B cell (primary cell): Measurements from ENCODE around the gene DEAF1. TPM values are rescaled to one million over a fixed set of nuclear protein-coding genes. Genes with fewer than 3 reads are reported as not detected.

Experiments used
- ATAC-seq: fragments of 200-7000 bp; cut with Tn5 transposase; one replicate; pipeline ENCODE4 v1.10.0; 2021; ENCODE audit warnings: low read depth, mild to moderate bottlenecking, moderate number of reproducible peaks, moderate library complexity
- CTCF ChIA-PET: fragments of 350-600 bp; sonication (Branson Sonifier 250); formaldehyde crosslinking; loops from one replicate; lab custom pipeline; 2021; ENCODE audit warnings: antibody characterized with exemption, inconsistent platforms; lab: Charles Lee
- POLR2A ChIA-PET: fragments of 350-600 bp; sonication (Branson Sonifier 250); formaldehyde crosslinking; loops from one replicate; lab custom pipeline; 2021; ENCODE audit warnings: antibody characterized with exemption; lab: Charles Lee
- DNase-seq: peaks from one replicate; pipeline ENCODE4 v3.0.0; 2013
- H2AFZ ChIP-seq: 2 replicates; pipeline ENCODE4 v1.6.1; 2012; ENCODE audit warnings: mild to moderate bottlenecking, low read depth, low read length; ENCODE audit not compliant: insufficient read depth, poor library complexity, severe bottlenecking
- H3K27ac ChIP-seq, 2 donors: 1 replicate in 1 of 2; 2 replicates in 1 of 2; pipeline ENCODE4 v1.5.1; 2012 to 2013; ENCODE audit warnings: low read length in 2 of 2, mild to moderate bottlenecking in 2 of 2, moderate library complexity in 1 of 2
- H3K27me3 ChIP-seq, 4 experiments: fragments of 200-600 bp in 1 of 4; sonication (generic) in 1 of 4; replicated peaks in 1 of 4; 1 replicate in 2 of 4; 2 replicates in 2 of 4; pipeline versions ENCODE4 v1.6.1 to v1.7.0; 2013 to 2016; ENCODE audit warnings: low read length in 3 of 4, mild to moderate bottlenecking in 2 of 4, mixed read lengths in 1 of 4, moderate library complexity in 1 of 4; ENCODE audit not compliant: insufficient read depth in 4 of 4, control insufficient read depth in 3 of 4; ENCODE audit errors: control extremely low read depth in 1 of 4
- H3K36me3 ChIP-seq, 2 experiments: replicated peaks in 1 of 2; 1 replicate in 1 of 2; 2 replicates in 1 of 2; pipeline versions ENCODE4 v1.6.1 to v1.7.1; 2013; ENCODE audit warnings: low read length in 1 of 2; ENCODE audit not compliant: insufficient read depth in 2 of 2, control insufficient read depth in 1 of 2; ENCODE audit errors: control extremely low read depth in 1 of 2, extremely low read depth in 1 of 2
- H3K4me1 ChIP-seq, 2 donors: fragments of 200-600 bp in 1 of 2; sonication (generic) in 1 of 2; 1 replicate in 1 of 2; 2 replicates in 1 of 2; pipeline versions ENCODE4 v1.5.1 to v1.6.1; 2013 to 2017; ENCODE audit warnings: low read length in 2 of 2; ENCODE audit not compliant: control insufficient read depth in 2 of 2, insufficient read depth in 2 of 2
- H3K4me2 ChIP-seq: replicated peaks from 2 replicates; pipeline ENCODE3; 2012; ENCODE audit warnings: mild to moderate bottlenecking, low read depth, low read length; ENCODE audit not compliant: poor library complexity, severe bottlenecking
- H3K4me3 ChIP-seq, 5 experiments: fragments of 200-600 bp in 1 of 5; sonication (generic) in 1 of 5; 1 replicate in 3 of 5; 2 replicates in 2 of 5; pipeline versions ENCODE4 v1.5.1 to v1.7.0; 2011 to 2016; ENCODE audit warnings: low read length in 4 of 5, mild to moderate bottlenecking in 4 of 5, low read depth in 2 of 5, control low read depth in 1 of 5, moderate library complexity in 1 of 5; ENCODE audit not compliant: insufficient read depth in 1 of 5; ENCODE audit errors: control extremely low read depth in 1 of 5, extremely low read depth in 1 of 5
- H3K79me2 ChIP-seq: fragments of 200-600 bp; sonication (generic); one replicate; pipeline ENCODE4 v1.6.0; 2016; ENCODE audit warnings: low read length; ENCODE audit not compliant: control insufficient read depth, insufficient read depth
- H3K9ac ChIP-seq: fragments of 200-600 bp; sonication (generic); 2 replicates; pipeline ENCODE4 v1.6.1; 2017; ENCODE audit warnings: mild to moderate bottlenecking, low read length, moderate library complexity
- H3K9me3 ChIP-seq, 3 donors: one replicate each; pipeline versions ENCODE4 v1.6.1 to v1.7.1; 2013; ENCODE audit warnings: low read length in 2 of 3; ENCODE audit not compliant: control insufficient read depth in 2 of 3, insufficient read depth in 1 of 3; ENCODE audit errors: control extremely low read depth in 1 of 3
- H4K20me1 ChIP-seq: 2 replicates; pipeline ENCODE4 v1.6.0; 2012; ENCODE audit warnings: mild to moderate bottlenecking, low read length; ENCODE audit not compliant: insufficient read depth, control insufficient read depth, poor library complexity, severe bottlenecking
- H3K27ac Mint-ChIP-seq: one replicate; pipeline ENCODE4 v1.8.0; 2021; ENCODE audit warnings: mixed read lengths
- H3K27me3 Mint-ChIP-seq: one replicate; pipeline ENCODE4 v1.8.0; 2021; ENCODE audit warnings: mixed read lengths
- H3K4me1 Mint-ChIP-seq: one replicate; pipeline ENCODE4 v1.8.0; 2021; ENCODE audit warnings: mixed read lengths
- H3K4me3 Mint-ChIP-seq: one replicate; pipeline ENCODE4 v1.8.0; 2021; ENCODE audit warnings: mixed read lengths
- H3K9me3 Mint-ChIP-seq: one replicate; pipeline ENCODE4 v1.8.0; 2022; ENCODE audit warnings: mixed read lengths; ENCODE audit not compliant: insufficient read depth
- EZH2 ChIP-seq: IDR thresholded peaks from 2 replicates; pipeline ENCODE4 v1.6.1; 2012; ENCODE audit warnings: borderline replicate concordance, low read depth, mild to moderate bottlenecking, moderate library complexity, low read length; ENCODE audit not compliant: insufficient read depth, poor library complexity, severe bottlenecking
- WGBS: methylation state at CpG from one replicate; pipeline ENCODE4 v1.1.5; 2013; ENCODE audit warnings: missing lambda C conversion rate; ENCODE audit not compliant: insufficient coverage; 5-methylcytosine and 5-hydroxymethylcytosine counted together
- intact Hi-C: fragments of 100-400 bp; cut with micrococcal nuclease; formaldehyde crosslinking; loops from one replicate; pipeline ENCODE4 v1.10.0; 2022
- polyA plus RNA-seq: library from polyadenylated mRNA; depleted of rRNA; stranded (reverse); fragments of >200 nt; gene quantifications from 2 replicates; pipeline ENCODE4 v1.2.3, GENCODE V29; 2012
- total RNA-seq, 2 donors: library from RNA; stranded (reverse); fragments of 120-200 nt in 1 of 2; gene quantifications; 1 replicate in 1 of 2; 2 replicates in 1 of 2; pipeline versions ENCODE4 v1.2.3 to v1.2.4, GENCODE V29; 2013 to 2022
- TF ChIP-seq, protein P1 (sequence below): fragments of 200-600 bp; IDR thresholded peaks from one replicate; pipeline ENCODE4 v1.8.0; 2022; ENCODE audit warnings: antibody characterized with exemption, mild to moderate bottlenecking

The DEAF1 gene
- total and polyA plus RNA-seq, 2 donors (not counting 1 experiment from before 2014, with no cell fraction given), result 31.8 to 53.6 TPM

- no peak overlapping the region for H3K4me3 Mint-ChIP-seq
- Histone ChIP-seq H4K20me1 (peaks cover 31% of the 10 kb centered on the region), H3K4me1 (no peaks in the 10 kb centered on the region), H3K4me3 (no peak overlapping the region), H2AFZ (no peak overlapping the region), H3K27ac (no peak overlapping the region), H3K9ac (no peak overlapping the region), H3K9me3 (no peaks in the 10 kb centered on the region), H3K27me3 (no peaks in the 10 kb centered on the region), H3K79me2 (peaks cover 27% of the 10 kb centered on the region), H3K4me2 (no peak overlapping the region), H3K36me3 (peaks cover 0 to 70% of the 10 kb centered on the region in 2 experiments)
- H3K4me1 Mint-ChIP-seq, result no peaks in the 10 kb centered on the region
- ATAC-seq, result no peak
- POLR2A ChIA-PET, result interaction anchor here (0.7 kb wide), 1 partner anchor 110 kb away, joined by 4 read pairs; no protein-coding TSS in a partner anchor
- no peak overlapping the region for H3K27ac Mint-ChIP-seq
- WGBS, result 94% methylated on average over 17 of the region's 23 CpGs
- CTCF ChIA-PET, result no interaction called here
- no peaks in the 10 kb centered on the region for H3K27me3 Mint-ChIP-seq
- DNase-seq, result no peak
- intact Hi-C loops, result no loop called here
- no peak for TF ChIP-seq EZH2
- TF ChIP-seq, protein P1, sequence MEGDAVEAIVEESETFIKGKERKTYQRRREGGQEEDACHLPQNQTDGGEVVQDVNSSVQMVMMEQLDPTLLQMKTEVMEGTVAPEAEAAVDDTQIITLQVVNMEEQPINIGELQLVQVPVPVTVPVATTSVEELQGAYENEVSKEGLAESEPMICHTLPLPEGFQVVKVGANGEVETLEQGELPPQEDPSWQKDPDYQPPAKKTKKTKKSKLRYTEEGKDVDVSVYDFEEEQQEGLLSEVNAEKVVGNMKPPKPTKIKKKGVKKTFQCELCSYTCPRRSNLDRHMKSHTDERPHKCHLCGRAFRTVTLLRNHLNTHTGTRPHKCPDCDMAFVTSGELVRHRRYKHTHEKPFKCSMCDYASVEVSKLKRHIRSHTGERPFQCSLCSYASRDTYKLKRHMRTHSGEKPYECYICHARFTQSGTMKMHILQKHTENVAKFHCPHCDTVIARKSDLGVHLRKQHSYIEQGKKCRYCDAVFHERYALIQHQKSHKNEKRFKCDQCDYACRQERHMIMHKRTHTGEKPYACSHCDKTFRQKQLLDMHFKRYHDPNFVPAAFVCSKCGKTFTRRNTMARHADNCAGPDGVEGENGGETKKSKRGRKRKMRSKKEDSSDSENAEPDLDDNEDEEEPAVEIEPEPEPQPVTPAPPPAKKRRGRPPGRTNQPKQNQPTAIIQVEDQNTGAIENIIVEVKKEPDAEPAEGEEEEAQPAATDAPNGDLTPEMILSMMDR, result no peak
- H3K9me3 Mint-ChIP-seq, result no peaks in the 10 kb centered on the region
These were observed 93.3 kb downstream of the DEAF1 start for GRCh38 chr11:601573-602245.

- Histone ChIP-seq H3K4me3 (no peak overlapping the region), H3K9ac (no peak overlapping the region), H4K20me1 (peaks cover 54% of the 10 kb centered on the region), H3K9me3 (no peaks in the 10 kb centered on the region), H3K79me2 (peaks cover 39% of the 10 kb centered on the region), H3K4me2 (no peak overlapping the region), H3K27me3 (no peaks in the 10 kb centered on the region), H3K4me1 (no peaks in the 10 kb centered on the region), H3K27ac (no peak overlapping the region), H3K36me3 (peaks cover 0 to 70% of the 10 kb centered on the region in 2 experiments), H2AFZ (no peak overlapping the region)
- no peak overlapping the region for H3K4me3 Mint-ChIP-seq
- CTCF ChIA-PET, result no interaction called here
- H3K4me1 Mint-ChIP-seq, result no peaks in the 10 kb centered on the region
- no peak overlapping the region for H3K27ac Mint-ChIP-seq
- H3K27me3 Mint-ChIP-seq, result no peaks in the 10 kb centered on the region
- DNase-seq, result no peak
- H3K9me3 Mint-ChIP-seq, result no peaks in the 10 kb centered on the region
- 92% methylated on average over 30 of the region's 30 CpGs for WGBS
- intact Hi-C loops, result no loop called here
- TF ChIP-seq, protein P1, result no peak
- TF ChIP-seq EZH2, result no peak
- POLR2A ChIA-PET, result no interaction called here
- ATAC-seq, result no peak
These were observed 96.9 kb downstream of the DEAF1 start for GRCh38 chr11:598005-598680.
